Lower leg skin (tissue), 4 donors: ENCODE results near the gene HEBP1. TPM values are rescaled to one million over a fixed set of nuclear protein-coding genes. Genes with fewer than 3 reads are reported as not detected.
A peak's percentile ranks its signal among the peaks of the same experiment; 100 is the strongest.

Source experiments
- DNase-seq, 2 donors: peaks; one replicate each; pipeline ENCODE4 v3.0.0-alpha.2; 2019; ENCODE audit warnings: low spot score in 2 of 2
- H3K4me3 ChIP-seq: fragments of 200-600 bp; sonication (generic); 2 replicates; pipeline ENCODE4 v1.5.1; 2017; ENCODE audit warnings: mild to moderate bottlenecking, low read depth; ENCODE audit not compliant: poor library complexity, severe bottlenecking
- POLR2A ChIP-seq, 2 donors: fragments of 450-650 bp; IDR thresholded peaks; one replicate each; pipeline ENCODE4 v1.6.1; 2016 to 2017; ENCODE audit warnings: antibody characterized with exemption in 2 of 2, mild to moderate bottlenecking in 1 of 2, moderate library complexity in 1 of 2
- WGBS, 2 donors: methylation state at CpG; one replicate each; pipeline ENCODE4 v1.1.5; 2018; 5-methylcytosine and 5-hydroxymethylcytosine counted together
- intact Hi-C: fragments of 100-400 bp; cut with DNase I; formaldehyde crosslinking; loops from one replicate; pipeline ENCODE4 v1.15.0; 2023; ENCODE audit warnings: low total_unique reads
- total RNA-seq, 4 donors: library from RNA; depleted of rRNA; stranded (reverse); fragments of >200 nt; gene quantifications; one replicate each; pipeline ENCODE4 v1.1.0, GENCODE V29; 2016
- TF ChIP-seq, protein P1 (sequence below), 3 donors: fragments of 450-650 bp; IDR thresholded peaks; one replicate each; pipeline ENCODE4 v1.5.1; 2016; ENCODE audit warnings: antibody characterized with exemption in 3 of 3, mild to moderate bottlenecking in 3 of 3, moderate library complexity in 2 of 3

The HEBP1 gene
- total RNA-seq, 4 donors from 2014 or later: 34.1 to 41.5 (median 37.5) TPM

DNA sequence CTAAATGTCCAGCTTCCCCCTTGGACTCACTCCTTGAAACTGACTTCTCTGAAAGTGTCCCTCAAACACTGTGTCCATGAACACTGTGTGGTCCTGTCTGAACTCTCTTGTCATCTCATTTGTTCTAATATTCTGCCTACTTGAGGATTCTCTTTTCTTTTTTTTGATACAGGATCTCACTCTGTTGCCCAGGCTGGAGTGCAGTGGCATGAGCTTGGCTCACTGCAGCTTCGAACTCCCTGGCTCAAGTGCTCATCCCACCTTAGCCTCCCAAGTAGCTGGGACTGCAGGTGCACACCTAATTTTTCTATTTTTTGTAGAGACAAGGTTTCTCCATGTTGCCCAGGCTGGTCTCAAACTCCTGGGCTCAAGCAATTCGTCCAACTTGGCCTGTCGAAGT lies 4.9 kb upstream of the HEBP1 start:
- 60 to 77% methylated on average over 3 of the region's 3 CpGs for WGBS, 2 donors
- TF ChIP-seq, protein P1, sequence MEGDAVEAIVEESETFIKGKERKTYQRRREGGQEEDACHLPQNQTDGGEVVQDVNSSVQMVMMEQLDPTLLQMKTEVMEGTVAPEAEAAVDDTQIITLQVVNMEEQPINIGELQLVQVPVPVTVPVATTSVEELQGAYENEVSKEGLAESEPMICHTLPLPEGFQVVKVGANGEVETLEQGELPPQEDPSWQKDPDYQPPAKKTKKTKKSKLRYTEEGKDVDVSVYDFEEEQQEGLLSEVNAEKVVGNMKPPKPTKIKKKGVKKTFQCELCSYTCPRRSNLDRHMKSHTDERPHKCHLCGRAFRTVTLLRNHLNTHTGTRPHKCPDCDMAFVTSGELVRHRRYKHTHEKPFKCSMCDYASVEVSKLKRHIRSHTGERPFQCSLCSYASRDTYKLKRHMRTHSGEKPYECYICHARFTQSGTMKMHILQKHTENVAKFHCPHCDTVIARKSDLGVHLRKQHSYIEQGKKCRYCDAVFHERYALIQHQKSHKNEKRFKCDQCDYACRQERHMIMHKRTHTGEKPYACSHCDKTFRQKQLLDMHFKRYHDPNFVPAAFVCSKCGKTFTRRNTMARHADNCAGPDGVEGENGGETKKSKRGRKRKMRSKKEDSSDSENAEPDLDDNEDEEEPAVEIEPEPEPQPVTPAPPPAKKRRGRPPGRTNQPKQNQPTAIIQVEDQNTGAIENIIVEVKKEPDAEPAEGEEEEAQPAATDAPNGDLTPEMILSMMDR (IDR thresholded peaks at IDR 0.05): no peak
- TF ChIP-seq POLR2A (IDR thresholded peaks at IDR 0.05): no peak
- intact Hi-C loops: no loop called here
- H3K4me3 ChIP-seq: no peak overlapping the region
- DNase-seq: no peak

DNA sequence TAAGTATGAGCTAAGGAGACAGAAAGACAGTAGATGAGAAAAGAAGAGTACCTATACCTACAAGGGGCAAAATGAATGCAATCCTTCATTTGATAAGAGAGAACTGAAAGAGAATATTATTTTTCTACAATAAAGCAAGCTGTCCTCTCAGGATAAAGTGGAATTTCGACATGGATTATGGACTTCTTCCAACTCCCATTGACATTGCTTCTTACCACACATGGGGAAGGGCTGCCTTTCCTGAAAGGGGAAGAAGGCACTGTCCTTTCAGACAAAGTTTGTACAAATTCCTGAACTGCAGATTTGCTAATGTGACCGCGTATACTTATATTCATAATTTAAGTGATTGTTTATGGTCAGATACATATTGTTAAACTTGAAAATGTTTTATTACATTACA lies 4.3 kb upstream of the HEBP1 start:
- no peak for DNase-seq
- TF ChIP-seq, protein P1 (IDR thresholded peaks at IDR 0.05): no peak
- TF ChIP-seq POLR2A (IDR thresholded peaks at IDR 0.05): no peak
- intact Hi-C loops: no loop called here
- 77 to 81% methylated on average over 3 of the region's 3 CpGs for WGBS, 2 donors
- H3K4me3 ChIP-seq: no peak overlapping the region

DNA sequence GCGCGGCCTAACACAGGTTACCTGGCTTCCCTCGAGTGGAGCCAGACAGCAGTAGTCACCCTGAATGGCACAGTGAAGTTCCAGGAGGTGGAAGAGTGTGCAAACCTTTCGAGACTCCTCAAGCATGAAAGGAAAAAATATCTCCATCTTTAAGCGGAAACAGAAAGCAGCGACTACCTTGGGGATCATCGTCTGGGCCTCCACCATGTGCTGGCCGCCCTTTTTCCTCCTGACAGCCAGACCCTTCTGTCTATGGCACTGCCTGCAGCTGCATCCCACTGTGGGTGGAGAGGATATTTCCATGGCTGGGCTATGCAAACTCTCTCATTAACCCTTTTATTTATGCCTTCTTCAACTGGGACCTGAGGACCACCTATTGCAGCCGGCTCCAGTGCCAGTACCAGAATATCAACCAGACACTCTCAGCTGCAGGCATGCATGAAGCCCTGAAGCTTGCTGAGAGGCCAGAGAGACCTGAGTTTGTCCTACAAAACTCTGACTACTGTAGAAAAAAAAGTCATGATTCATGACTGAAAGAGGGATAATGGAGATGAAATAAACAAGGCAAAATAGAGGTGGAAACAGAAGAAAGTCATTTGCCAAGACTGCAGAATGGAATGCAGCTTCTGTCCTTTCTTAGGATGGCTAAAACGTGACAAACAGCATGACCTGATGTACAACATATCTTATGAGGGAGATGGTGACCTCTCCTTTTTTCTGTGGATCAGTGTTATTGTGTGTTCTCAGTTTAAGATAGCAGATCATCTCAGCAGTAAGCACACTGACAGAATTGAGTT lies 2.4 kb upstream of the HEBP1 start:
- 94% methylated on average over 10 of the region's 10 CpGs for WGBS, 2 donors
- no peak for DNase-seq
- TF ChIP-seq, protein P1 (IDR thresholded peaks at IDR 0.05): no peak
- TF ChIP-seq POLR2A (IDR thresholded peaks at IDR 0.05): no peak
- H3K4me3 ChIP-seq: no peak overlapping the region
- intact Hi-C loops: no loop called here

DNA sequence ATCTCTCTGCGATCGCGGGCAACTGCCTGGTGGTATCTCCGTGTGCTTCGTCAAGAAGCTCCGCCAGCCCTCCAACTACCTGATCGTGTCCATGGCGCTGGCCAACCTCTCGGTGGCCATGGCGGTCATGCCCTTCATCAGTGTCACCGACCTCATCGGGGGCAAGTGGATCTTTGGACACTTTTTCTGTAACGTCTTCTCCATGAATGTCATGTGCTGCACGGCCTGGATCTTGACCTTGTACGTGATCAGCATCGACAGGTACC lies 1.6 kb upstream of the HEBP1 start:
- WGBS, 2 donors: 62 to 63% methylated on average over 16 of the region's 16 CpGs
- TF ChIP-seq, protein P1 (IDR thresholded peaks at IDR 0.05): no peak
- no peak for TF ChIP-seq POLR2A (IDR thresholded peaks at IDR 0.05)
- intact Hi-C loops: no loop called here
- H3K4me3 ChIP-seq: peak overlapping the region; percentile 46
- DNase-seq: no peak

DNA sequence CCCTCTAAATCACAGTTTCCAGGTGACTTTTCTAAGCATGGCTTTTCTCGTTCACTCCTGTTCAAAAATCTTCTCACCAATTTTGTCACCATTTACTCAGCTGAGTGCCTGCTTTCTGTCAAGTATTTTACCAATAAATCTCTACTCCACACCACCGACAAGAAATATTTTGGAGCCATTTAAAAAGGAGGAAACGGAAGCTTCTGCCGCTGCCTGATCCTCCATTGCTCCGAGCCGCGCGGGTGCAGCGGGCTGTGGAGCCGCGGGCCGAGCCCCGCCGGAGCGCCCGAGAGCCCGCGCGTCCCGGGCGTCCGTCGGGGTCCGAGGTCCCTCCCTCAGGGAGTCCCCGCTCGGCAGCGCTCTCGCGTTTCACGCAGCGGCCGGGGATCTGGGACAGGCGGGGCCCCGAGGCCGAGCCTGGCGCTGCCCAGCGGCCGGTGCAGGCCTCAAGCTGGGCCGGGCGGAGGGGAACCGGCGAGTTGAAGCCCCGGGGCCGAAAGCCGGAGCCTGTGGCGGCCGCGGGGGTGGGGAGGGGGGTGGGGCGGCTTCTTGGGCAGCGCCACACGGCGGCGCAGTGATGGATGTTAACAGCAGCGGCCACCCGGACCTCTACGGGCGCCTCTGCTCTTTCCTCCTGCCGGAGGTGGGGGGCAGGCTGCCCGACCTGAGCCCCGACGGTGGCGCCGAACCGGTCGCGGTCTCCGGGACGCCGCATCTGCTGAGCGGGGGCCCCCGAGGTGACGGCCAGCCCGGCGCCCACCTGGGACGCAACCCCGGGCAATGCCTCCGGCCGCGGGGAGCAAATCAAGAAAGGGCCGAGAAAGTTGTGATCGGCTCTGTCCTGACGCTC lies 1.1 kb upstream of the HEBP1 start:
- intact Hi-C loops: no loop called here
- 2% methylated on average over 54 to 55 of the region's 82 CpGs for WGBS, 2 donors
- TF ChIP-seq POLR2A (IDR thresholded peaks at IDR 0.05): no peak
- TF ChIP-seq, protein P1 (IDR thresholded peaks at IDR 0.05): no peak
- peak in 1 of 2 donors; percentile 90 for DNase-seq
- peak overlapping the region; percentile 46 for H3K4me3 ChIP-seq
